GM12865 (cell line): ENCODE results near the gene MCRIP1.

Source experiments
- DNase-seq: peaks from one replicate; pipeline ENCODE4 v3.0.0; 2010; ENCODE audit warnings: low read depth
- H3K4me3 ChIP-seq: 2 replicates; pipeline ENCODE4 v1.5.1; 2011; ENCODE audit warnings: mild to moderate bottlenecking, low read depth, low read length, control low read depth
- TF ChIP-seq, protein P1 (sequence below): IDR thresholded peaks from 2 replicates; pipeline ENCODE4 v1.5.1; 2011; ENCODE audit warnings: low read length, control low read depth, low read depth, inconsistent platforms; ENCODE audit not compliant: insufficient read depth; ENCODE audit errors: missing control alignments

MCRIP1 gene

DNA sequence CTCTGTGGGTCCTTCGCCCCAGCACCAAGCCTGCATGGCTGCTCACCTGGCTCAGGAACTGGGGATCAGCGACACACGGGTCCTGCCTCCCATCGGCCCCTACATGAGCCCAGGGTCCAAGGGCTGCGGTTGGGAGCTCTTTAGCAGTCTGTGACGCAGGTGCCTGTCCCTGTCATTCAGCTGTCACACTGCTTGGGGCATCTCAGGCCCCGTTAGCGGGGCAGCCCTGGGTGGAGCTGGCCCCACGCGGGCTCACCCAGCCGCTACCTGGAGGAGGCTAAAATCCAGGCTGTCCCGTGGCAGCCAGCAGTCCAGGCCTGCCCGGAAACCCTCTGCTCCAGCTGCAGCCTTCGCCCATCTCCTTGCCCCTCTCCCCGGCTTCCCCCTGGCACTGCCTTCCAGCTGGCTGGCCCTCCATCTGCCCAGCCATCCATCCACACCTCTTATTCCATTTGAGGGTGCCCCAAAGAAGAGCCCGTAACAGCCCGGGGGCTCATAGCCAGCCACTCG, 25.8 kb downstream of the MCRIP1 start:
- TF ChIP-seq, protein P1, sequence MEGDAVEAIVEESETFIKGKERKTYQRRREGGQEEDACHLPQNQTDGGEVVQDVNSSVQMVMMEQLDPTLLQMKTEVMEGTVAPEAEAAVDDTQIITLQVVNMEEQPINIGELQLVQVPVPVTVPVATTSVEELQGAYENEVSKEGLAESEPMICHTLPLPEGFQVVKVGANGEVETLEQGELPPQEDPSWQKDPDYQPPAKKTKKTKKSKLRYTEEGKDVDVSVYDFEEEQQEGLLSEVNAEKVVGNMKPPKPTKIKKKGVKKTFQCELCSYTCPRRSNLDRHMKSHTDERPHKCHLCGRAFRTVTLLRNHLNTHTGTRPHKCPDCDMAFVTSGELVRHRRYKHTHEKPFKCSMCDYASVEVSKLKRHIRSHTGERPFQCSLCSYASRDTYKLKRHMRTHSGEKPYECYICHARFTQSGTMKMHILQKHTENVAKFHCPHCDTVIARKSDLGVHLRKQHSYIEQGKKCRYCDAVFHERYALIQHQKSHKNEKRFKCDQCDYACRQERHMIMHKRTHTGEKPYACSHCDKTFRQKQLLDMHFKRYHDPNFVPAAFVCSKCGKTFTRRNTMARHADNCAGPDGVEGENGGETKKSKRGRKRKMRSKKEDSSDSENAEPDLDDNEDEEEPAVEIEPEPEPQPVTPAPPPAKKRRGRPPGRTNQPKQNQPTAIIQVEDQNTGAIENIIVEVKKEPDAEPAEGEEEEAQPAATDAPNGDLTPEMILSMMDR: no peak
- H3K4me3 ChIP-seq: no peak overlapping the region
- no peak for DNase-seq

DNA sequence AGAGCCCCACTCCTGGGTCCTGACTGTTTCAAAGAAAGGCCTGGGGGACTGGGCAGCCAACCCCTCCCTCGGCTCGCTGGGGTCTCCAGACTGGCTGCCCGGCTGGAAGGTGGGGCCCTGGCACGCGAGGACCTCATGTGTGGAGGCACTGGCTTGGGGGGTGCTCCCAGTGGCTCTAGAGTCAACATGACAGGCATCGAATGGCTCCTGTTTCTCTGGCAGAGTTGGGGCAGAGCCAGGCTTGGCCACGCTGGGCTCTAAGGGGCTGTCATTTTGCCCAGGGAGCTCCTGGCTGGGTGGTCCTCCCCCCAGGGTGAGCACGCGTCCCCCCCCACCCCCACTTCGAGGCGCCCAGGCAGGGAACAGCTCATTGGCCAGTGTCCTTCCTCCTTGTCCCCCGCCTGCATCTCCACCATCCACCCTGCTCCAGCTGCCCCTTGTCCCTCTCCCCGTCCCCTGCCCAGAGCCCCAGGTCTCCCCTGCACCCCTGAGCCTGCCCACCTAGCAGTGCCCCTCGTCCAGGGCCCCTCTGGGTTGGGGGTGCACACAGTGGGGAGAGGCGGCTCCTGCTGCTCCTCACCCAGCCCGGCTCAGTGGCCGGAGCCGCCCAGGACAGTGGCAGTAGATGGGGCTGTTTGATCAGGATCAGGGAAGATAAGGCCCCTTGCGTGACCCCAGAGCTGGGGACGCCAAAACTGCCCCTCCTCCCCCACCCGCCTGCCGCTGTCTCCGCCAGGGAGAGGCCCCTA, 26.5 kb downstream of the MCRIP1 start:
- no peak overlapping the region for H3K4me3 ChIP-seq
- TF ChIP-seq, protein P1: no peak
- DNase-seq: no peak

DNA sequence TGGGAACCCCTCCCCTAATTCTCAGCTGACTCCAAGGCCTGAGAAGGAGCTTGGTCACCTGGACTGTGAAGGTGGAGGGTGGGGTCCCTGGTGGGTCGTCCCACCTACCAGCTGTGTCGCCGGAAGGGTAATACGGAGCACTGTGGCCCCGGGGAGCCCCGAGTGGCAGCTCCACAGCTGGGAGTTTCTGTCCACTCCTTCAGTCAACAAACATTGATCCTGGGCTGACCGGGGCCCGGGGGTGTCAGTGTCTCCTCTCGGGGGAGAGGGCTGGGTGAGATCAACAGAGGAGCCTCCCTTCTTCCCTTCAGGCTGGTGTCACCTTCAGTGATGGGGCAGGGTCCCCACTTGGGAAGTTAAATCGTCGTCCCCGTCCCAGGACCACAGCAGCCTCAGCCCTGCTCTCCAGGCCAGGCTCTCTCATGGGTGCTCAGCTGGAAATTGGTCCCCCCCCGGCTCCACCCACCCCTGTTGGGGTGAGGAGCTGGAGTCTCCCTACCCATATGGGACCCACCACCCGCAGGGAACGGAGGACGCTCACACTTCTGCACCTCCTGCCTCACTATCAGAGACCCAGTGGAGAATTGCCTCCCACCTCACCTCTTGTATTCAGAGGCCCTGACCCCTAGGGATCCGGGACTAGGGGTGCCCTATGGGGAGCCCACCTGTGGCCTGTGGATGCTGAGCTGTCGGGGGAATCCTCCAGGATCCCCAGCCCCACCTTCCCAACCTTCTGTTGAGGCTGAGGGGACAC, 27.2 kb downstream of the MCRIP1 start:
- DNase-seq: no peak
- TF ChIP-seq, protein P1: no peak
- H3K4me3 ChIP-seq: no peak overlapping the region

DNA sequence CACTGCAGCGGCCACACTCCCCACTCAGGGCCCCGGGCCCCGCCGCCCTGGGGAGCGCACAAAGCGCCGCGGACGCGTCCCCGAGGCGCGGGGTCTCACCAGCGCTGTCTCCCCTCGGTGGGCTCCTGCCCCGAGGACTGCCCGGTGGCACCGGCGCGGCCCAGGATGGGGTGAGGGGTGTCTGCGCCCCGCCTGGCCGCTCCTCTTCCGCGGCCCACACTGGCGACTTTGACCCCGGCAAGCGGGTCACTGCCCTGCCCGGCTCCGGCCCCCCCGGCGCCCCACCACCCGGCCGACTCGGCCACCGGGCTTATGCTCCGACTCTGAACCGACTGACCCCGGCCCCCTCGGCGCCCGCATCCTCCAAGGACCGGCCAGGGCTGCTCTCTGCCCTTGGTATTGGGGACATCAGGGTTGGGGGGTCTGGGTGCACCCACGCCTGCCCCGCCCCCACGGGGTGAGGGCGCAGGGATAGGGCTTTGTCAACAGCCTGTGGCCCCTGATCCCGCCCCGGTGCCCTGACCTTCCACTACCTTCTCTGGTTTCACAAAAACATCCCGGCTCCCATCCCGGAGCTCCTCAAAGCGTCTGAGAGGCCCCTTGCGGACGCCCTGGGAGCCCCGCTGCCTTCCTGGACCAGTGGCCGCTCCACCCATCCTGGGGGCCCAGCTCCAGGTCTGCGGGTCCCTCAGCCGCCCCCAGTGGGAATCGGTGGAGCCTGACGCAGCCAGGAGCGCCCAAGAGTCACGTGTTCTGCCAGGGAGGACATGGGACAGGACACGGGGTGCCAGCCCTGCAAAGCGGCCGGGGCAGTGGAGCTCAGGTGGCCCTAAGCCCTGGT, 28.3 kb downstream of the MCRIP1 start:
- no peak overlapping the region for H3K4me3 ChIP-seq
- DNase-seq: no peak
- TF ChIP-seq, protein P1: no peak

DNA sequence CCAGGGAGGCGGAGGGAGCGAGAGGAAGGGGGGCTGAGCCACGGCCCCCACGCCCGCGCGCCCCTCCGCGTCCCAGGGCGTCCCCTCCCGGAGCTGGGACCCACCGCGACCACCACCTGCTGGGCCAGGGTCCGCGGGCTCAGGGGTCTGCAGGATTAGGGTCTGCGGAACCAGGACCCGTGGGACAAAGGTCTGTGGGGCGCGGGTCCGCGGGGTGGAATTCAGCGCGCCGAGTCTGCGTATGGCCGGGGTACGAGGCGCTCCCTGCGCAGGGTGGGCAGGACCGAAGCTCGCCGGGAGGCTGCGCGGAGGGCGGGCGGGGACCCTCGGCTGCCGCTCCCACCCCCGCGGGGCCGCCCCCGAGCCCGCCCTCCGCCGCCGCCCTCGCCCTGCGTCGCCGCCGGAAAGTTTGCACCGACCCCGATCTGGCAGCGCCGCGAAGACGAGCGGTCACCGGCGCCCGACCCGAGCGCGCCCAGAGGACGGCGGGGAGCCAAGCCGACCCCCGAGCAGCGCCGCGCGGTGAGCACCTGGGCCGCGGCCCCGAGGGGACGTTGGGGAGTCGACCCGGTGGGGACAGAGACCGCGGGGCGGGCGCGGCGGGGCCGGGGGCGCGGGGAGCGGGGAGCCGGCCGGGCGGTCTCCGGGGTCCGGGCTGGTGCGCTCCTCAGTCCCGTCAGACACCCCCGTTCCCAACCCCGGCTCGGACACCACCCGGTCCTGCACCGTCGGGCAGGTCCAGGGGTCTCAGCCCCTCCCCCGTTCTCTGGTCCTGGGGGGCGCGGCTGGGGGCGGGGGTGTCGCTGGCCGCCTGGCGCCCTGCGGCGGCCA, 29.1 kb downstream of the MCRIP1 start, which contains the start of gene GCGR:
Gene GCGR (plus strand): TSS at position 423 of the 831 bp plus-strand sequence. CDS start 4,869 bp downstream, outside the sequence.
- TF ChIP-seq, protein P1: no peak
- no peak for DNase-seq
- H3K4me3 ChIP-seq: no peak within 1 kb of the TSS
